ENCODE data around the gene KRTAP10-10.
"Not testable (repeated sequence)": the region's sequence is repeated elsewhere in the genome, so short reads cannot be mapped to it uniquely, and the experiment has no call there.

The KRTAP10-10 gene

DNA sequence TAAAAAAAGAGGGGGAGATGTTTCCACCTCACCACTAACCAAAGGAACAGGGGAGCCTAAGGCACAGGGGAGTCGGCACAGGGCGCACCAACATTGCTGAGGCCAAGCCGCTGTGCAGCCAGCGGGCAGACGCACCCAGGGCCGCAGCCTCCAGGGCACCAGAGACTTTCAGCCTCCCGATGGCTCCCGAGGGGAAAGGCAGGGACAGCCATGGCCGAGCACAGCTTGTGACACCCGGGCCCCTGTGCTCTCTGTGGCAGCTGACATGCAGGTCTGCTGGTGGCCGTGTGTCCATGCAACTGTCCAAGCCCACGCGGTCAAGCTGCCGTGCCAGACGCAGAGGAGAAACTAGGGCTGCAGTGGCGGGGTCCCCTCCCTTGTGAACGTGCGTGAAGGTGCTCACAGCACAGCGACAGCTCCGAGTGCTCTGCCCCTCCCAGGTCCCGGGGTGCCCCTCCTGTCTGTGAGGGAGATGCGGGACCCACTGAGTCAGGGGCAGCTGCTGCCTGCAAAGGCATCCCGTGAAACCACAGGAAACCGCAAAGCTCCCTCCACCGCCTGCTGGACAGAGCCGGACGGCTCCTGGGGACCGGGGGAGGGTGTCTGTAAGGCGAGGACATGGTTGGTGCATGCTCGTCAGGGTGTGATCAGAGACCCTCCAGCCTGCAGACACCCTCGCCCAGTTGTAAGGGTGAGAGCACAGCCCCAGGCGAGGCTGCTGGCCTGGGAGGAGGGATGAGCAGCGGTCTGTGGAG is 11.6 kb downstream of the KRTAP10-10 start:
- DNase-seq (ENCODE audit: insufficient read length, low spot score): no peak
- FAIRE-seq: no peak

DNA sequence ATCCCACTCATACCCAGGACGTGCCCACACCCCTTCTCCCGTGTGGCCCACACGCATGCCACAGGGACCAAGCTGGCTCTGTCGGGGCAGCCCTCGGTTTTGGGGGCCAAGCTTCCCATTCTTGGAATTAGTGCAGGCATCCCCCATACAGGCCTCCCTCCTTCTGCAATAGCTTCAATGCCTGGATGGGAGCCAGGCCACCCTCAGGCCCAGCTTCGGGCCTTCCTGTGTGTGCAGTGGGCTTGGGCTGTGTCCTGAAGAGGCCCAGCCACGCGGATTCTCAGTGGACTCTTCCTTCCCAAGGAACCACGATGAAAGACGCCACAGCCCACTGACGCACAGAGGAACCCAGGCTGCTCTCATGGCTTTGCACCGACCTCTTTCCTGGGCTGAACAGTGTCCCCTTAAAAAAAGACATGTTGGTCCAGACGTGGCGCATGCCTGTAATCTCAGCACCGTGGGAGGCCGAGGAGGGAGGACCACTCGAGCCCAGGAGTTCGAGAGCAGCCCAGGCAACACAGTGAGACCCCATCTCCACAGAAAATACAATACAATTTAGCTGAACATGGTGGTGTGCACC is 12.5 kb downstream of the KRTAP10-10 start:
- no peak for FAIRE-seq
- DNase-seq (ENCODE audit: insufficient read length, low spot score): no peak

GRCh38 chr21:44650265-44650972 is 13.3 kb downstream of the KRTAP10-10 start:
- FAIRE-seq (no peak), DNase-seq (ENCODE audit: insufficient read length, low spot score) (no peak)

DNA sequence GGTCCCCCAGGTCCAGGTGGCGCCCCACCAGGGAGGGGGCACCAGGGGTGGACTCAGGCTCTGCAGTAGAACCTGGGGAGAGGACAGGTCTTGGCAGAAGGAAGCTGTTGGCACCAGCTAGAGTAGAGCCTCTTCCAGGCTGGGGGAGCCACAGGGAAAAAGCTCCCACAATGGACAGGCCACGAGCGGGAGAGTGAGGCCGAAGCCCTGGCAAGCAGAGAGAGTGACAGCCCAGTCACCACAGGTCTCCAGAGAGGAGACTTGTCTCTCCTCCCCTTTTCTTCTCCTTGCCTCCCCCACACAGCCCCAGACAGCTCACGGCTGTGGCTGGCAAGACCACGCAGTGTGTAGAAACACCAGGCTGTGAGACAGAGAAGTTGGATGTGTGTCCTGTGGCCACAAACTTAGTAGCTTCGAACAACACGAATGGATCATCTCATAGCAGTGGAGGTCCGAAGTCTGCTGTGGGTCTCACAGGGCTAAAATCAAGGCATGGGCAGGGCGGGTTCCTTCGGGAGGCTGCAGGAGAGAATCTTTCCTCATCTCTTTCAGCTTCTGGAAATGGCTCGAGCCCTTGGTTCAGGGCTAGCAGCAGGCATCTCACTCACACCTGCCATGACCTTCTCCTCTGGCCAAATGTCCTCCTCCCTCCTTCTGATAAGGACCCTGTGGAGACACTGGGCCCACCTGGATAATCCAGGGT is 14.0 kb downstream of the KRTAP10-10 start:
- DNase-seq (ENCODE audit: insufficient read length, low spot score) (no peak), FAIRE-seq (no peak)

GRCh38 chr21:44653123-44653522 is 16.0 kb downstream of the KRTAP10-10 start:
- DNase-seq (ENCODE audit: insufficient read length, low spot score) (no peak), FAIRE-seq (no peak)

- no peak for FAIRE-seq
- no peak for DNase-seq (ENCODE audit: insufficient read length, low spot score)
These were observed 16.8 kb downstream of the KRTAP10-10 start for GRCh38 chr21:44653656-44654575.

DNA sequence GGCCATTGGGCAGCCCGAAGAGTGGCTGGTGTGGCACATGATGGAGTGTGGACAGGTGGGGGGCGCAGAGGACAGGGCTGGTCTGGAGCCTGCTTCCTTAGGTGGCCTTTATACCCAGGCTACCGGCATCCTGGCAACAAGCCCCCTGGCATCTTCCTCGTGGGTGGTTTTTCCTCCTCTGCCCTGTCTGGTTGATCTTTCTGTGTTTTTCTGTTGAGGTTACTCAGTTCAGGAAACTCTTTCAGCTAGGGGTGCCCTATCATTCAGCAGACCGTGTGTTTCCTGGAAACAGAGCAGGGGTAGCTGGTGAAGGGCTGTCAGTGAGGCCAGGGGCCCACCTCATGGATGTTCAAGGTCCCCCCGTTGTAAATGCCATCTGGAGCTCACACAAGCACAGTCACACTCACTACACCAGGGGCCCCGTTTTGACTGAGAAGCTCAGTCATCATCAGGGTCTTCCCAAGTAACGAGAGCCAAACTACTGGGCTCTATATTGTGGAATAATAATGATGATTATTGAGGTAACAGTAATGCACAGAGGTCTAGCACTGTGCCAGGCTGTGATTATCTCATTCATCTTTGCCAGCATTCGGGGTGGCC is 17.5 kb downstream of the KRTAP10-10 start, which contains the start of gene KRTAP12-4:
TSS of gene KRTAP12-4 (minus strand) at position 84 of the 600 bp plus-strand sequence. CDS start at position 39, 45 bp downstream.
- DNase-seq (ENCODE audit: insufficient read length, low spot score) (no peak), FAIRE-seq (no peak)

DNA sequence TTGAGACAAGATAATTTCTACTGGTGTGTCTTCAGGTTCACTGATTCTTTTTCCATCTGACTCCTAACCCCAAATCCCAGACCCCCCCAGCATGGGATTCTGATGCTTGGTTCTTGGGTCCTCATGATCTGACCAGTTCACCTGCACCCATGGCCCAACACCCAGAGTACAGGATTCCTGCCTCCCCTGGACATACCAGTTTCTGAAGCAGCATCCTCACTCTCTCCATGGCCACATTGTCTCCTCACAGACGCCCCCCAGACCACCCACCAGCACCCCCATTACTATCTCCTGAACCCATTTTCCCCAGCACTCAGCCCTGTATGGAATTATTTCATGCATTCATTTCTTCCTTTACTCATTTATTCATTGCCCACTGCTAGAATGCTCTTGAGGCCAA is 19.7 kb downstream of the KRTAP10-10 start:
- FAIRE-seq (no peak), DNase-seq (ENCODE audit: insufficient read length, low spot score) (no peak)

- FAIRE-seq (no peak), DNase-seq (ENCODE audit: insufficient read length, low spot score) (no peak)
These were observed 20.7 kb downstream of the KRTAP10-10 start, which contains the start of gene KRTAP12-3 for GRCh38 chr21:44657635-44658540. Gene KRTAP12-3 (plus strand): TSS chr21:44657932. CDS start chr21:44657980, 48 bp downstream.

DNA sequence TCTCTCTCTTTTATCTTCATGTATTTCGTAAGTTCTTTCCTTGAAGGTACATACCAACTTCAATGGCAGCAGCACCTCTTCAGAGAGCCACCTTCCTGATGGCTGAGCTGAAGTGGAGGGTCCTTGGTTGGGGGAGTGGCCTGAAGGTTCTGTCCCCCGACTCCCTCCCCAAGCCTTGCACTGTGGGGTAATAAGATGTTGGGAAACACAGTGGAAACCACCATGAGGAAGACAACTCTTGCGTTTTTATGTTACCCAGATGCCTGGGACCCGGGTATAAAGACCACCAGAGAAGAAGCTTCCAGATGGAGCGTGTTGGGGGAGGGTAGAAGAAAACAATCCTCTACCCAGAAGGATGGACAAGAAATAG is 21.4 kb downstream of the KRTAP10-10 start:
- no peak for FAIRE-seq

DNA sequence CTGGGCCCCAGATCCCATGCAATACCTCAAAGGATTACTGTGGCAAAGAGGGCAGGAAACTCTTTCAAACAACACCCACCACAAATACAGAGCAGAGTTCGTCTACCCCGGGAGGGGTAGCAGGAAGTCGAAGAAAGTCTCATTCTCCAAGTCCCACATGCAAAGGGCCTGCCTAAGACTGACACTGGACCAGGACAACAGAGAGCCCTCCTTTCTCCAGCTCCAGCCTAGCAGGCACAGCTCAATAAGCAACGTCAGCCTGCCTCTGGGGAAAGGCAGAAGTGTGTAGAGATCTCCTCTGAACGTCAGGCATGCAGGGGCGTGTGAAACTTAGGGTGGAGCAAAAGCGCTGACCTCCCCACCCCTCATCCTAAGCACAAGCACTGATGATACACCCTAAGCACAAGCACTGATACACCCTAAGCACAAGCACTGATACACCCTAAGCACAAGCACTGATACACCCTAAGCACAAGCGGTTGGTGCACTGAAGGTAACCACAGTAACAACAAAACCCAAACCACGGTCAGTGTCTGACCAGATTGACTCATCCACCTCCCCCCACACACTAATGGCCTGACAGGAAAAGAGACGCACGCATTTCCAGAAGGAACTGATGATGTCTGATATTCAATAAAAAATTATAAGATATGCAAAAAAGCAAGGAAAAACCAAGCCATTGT is 21.9 kb downstream of the KRTAP10-10 start:
- FAIRE-seq (no peak), DNase-seq (ENCODE audit: insufficient read length, low spot score) (no peak)

More for the DNA sequence above, 21.4 kb downstream of the KRTAP10-10 start:
- DNase-seq (ENCODE audit: insufficient read length, low spot score): no peak

DNA sequence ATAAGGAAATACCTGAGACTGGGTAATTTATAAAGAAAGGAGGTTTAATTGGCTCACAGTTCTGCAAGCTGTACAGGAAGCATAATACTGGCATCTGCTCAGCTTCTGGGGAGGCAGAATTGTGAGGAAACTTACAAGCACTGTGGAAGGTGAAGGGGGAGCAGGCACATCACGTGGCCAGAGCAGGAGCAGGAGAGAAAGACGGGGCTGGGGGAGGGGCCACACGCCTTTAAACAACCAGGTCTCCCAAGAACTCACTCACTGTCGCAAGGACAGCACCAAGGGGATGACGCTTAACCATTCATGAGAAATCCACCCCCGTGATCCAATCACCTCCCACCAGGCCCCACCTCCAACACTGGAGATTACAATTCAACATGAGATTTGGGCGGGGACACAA is 24.4 kb downstream of the KRTAP10-10 start:
- FAIRE-seq; DNase-seq (ENCODE audit: insufficient read length, low spot score): not testable (repeated sequence)

- no peak for FAIRE-seq
- no peak for DNase-seq (ENCODE audit: insufficient read length, low spot score)
These were observed 27.5 kb downstream of the KRTAP10-10 start for GRCh38 chr21:44664691-44665090.

- FAIRE-seq (no peak), DNase-seq (ENCODE audit: insufficient read length, low spot score) (no peak)
These were observed 29.5 kb downstream of the KRTAP10-10 start, which contains the start of gene KRTAP12-2 for GRCh38 chr21:44666401-44667320. Gene KRTAP12-2 (minus strand): TSS chr21:44666927. CDS start chr21:44666886, 41 bp downstream.

- DNase-seq (ENCODE audit: insufficient read length, low spot score) (no peak), FAIRE-seq (no peak)
These were observed 30.5 kb downstream of the KRTAP10-10 start for GRCh38 chr21:44667612-44668011.

DNA sequence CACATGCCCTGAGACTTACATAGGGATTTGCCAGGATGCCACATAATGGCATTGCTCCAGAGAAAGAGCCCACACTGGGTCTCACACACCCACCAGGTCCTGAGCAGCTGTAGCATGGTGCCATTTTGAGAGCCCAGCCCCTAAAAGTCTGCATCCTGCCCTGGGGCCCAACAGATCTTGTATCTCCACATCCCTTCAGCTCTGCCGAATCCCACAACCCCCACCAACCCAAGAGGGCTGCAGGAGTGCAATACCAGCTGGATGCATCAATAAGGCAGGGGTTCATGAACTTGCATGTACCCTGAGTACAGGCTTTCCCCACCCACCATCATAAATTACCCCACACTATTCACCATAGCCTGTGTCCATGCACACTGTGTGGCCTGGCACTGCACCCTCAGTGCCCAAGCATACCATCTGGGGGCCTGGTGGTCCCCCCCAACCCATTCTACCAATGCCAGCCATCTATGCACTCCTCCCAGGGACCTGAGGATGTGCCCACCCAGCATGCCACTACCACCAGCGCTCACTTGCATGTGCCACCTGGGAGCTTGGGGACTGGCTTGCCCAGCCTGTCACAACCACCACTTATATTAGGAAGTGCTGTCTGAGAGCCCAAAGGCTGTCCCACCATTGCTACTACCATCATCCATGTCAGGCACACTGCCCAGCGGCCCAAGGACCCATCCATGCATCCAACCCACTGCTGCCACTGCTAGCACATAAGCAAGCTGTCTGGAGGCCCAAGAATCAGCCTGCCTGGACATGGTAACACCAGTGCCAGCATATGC is 33.7 kb downstream of the KRTAP10-10 start:
- FAIRE-seq (no peak), DNase-seq (ENCODE audit: insufficient read length, low spot score) (no peak)

All from HTR-8/SVneo (cell line).